H1 (cell line): ENCODE measurements around the gene SOS1. TPM values are rescaled to one million over a fixed set of nuclear protein-coding genes. Genes with fewer than 3 reads are reported as not detected.

Source experiments
- CHD2 ChIP-seq: IDR thresholded peaks from 2 replicates; pipeline ENCODE4 v1.6.1; 2012; ENCODE audit warnings: low read length, improper control_type of control experiment
- EP300 ChIP-seq, 2 experiments: IDR thresholded peaks; 1 replicate in 1 of 2; 2 replicates in 1 of 2; pipeline ENCODE4 v1.6.1; 2011 to 2012; ENCODE audit warnings: low read depth in 2 of 2, low read length in 2 of 2, mild to moderate bottlenecking in 2 of 2, borderline replicate concordance in 1 of 2, inconsistent platforms in 1 of 2, moderate library complexity in 1 of 2
- HDAC2 ChIP-seq, 2 experiments: fragments of 300-600 bp in 1 of 2; sonication (generic) in 1 of 2; IDR thresholded peaks; 2 replicates each; pipeline ENCODE4 v1.6.1; 2011 to 2012; ENCODE audit warnings: low read depth in 2 of 2, low read length in 2 of 2, mild to moderate bottlenecking in 2 of 2, moderate library complexity in 2 of 2, borderline replicate concordance in 1 of 2, inconsistent platforms in 1 of 2
- POLR2AphosphoS5 ChIP-seq: IDR thresholded peaks from 2 replicates; pipeline ENCODE4 v1.6.1; 2011; ENCODE audit warnings: low read depth, low read length
- RNF2 ChIP-seq: fragments of 200-900, 300-1000 bp; sonication (generic); IDR thresholded peaks from 2 replicates; pipeline ENCODE4 v1.7.1; 2016; ENCODE audit warnings: borderline replicate concordance, low read depth, mild to moderate bottlenecking, antibody characterized with exemption, low read length; ENCODE audit not compliant: poor library complexity, severe bottlenecking; ENCODE audit errors: missing control alignments
- SIX5 ChIP-seq: IDR thresholded peaks from 2 replicates; pipeline ENCODE4 v1.6.1; 2011; ENCODE audit warnings: mild to moderate bottlenecking, low read depth, low read length
- SUZ12 ChIP-seq: fragments of 200-600 bp; sonication (generic); IDR thresholded peaks from 2 replicates; pipeline ENCODE4 v1.6.1; 2012; ENCODE audit warnings: mild to moderate bottlenecking, inconsistent platforms, low read length, moderate library complexity, mixed read lengths
- TAF1 ChIP-seq: IDR thresholded peaks from 2 replicates; pipeline ENCODE4 v1.6.1; 2011; ENCODE audit warnings: mild to moderate bottlenecking, low read depth, low read length
- TBP ChIP-seq: IDR thresholded peaks from 2 replicates; pipeline ENCODE4 v1.6.1; 2011; ENCODE audit warnings: low read depth, low read length, improper control_type of control experiment
- TCF12 ChIP-seq: IDR thresholded peaks from 2 replicates; pipeline ENCODE4 v1.6.1; 2011; ENCODE audit warnings: low read depth, mild to moderate bottlenecking, low read length
- YY1 ChIP-seq: IDR thresholded peaks from 2 replicates; pipeline ENCODE4 v1.6.1; 2011; ENCODE audit warnings: low read depth, mild to moderate bottlenecking, low read length
- polyA plus RNA-seq, 7 experiments: library from polyadenylated mRNA; depleted of rRNA in 3 of 7; stranded (reverse) in 5 of 7; unstranded in 2 of 7; fragments of >200 nt in 5 of 7; fragments of 200-250 nt in 2 of 7; gene quantifications; 1 replicate in 5 of 7; 2 replicates in 1 of 7; 4 replicates in 1 of 7; pipeline versions ENCODE4 v1.2.1 to v1.2.3, GENCODE V29; 2011 to 2013; ENCODE audit warnings: missing spikeins in 2 of 7, mixed read lengths in 2 of 7
- total RNA-seq: library from RNA; stranded (reverse); fragmentation: NEBNext Ultra II Directional; extraction: Animal tissue kit (Norgen Biotek cat#: 25700); gene quantifications from 2 replicates; pipeline ENCODE4 v1.2.1, GENCODE V29; 2021
- TF ChIP-seq, protein P1 (sequence below): IDR thresholded peaks from 2 replicates; pipeline ENCODE4 v1.6.1; 2012; ENCODE audit warnings: inconsistent platforms

The SOS1 gene
- total and polyA plus RNA-seq, 2 of the 8 experiments (the other 6 are each of a cell fraction or from before 2014, with no cell fraction given) = 25.7 to 27.0 TPM

DNA sequence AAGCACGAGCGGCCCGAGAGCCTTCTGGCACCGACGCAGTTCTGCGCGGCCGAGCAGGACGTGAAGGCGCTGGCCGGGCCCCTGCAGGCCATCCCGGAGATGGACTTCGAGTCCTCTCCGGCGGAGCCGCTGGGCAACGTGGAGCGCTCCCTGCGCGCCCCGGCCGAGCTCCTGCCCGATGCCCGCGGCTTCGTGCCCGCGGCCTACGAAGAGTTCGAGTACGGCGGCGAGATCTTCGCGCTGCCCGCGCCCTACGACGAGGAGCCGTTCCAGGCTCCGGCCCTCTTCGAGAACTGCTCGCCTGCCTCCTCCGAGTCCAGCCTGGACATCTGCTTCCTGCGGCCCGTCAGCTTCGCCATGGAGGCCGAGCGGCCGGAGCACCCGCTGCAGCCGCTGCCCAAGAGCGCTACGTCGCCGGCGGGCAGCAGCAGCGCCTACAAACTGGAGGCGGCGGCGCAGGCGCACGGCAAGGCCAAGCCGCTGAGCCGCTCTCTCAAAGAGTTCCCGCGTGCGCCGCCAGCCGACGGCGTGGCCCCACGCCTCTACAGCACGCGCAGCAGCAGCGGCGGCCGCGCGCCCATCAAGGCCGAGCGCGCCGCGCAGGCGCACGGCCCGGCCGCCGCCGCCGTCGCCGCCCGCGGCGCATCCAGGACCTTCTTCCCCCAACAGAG, 160.8 kb downstream of the SOS1 start (continued):
- TF ChIP-seq CHD2 (0 out of 2 replicates have a peak, but pooled peaks have one; percentile 1), RNF2 (peak; percentile 71), POLR2AphosphoS5 (no peak), SUZ12 (no peak; the same call in 1 of the 2 replicates), YY1 (no peak), EP300 (IDR thresholded peaks at IDR 0.05; ENCODE audit: borderline replicate concordance in 1 of 2, low read depth in 2 of 2, low read length in 2 of 2) (no peak), TCF12 (no peak), TAF1 (no peak), HDAC2 (IDR thresholded peaks at IDR 0.05; ENCODE audit: borderline replicate concordance in 1 of 2, low read depth in 2 of 2, low read length in 2 of 2) (0 out of 4 replicates have a peak, but pooled peaks of 1 of the 2 experiments have one; percentile 69), TBP (0 out of 2 replicates have a peak, but pooled peaks have one; percentile 12), SIX5 (no peak)
- TF ChIP-seq, protein P1, sequence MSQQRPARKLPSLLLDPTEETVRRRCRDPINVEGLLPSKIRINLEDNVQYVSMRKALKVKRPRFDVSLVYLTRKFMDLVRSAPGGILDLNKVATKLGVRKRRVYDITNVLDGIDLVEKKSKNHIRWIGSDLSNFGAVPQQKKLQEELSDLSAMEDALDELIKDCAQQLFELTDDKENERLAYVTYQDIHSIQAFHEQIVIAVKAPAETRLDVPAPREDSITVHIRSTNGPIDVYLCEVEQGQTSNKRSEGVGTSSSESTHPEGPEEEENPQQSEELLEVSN = peak; percentile 96
